Upper lobe of left lung (tissue), 6 donors: ENCODE measurements around the gene FAHD2A. TPM values are rescaled to one million over a fixed set of nuclear protein-coding genes. Genes with fewer than 3 reads are reported as not detected.
"Not testable (repeated sequence)": the region's sequence is repeated elsewhere in the genome, so short reads cannot be mapped to it uniquely, and the experiment has no call there.

Experiments used
- ATAC-seq, 2 donors: fragments of 200-7000 bp; cut with Tn5 transposase; one replicate each; pipeline ENCODE4 v1.9.1; 2022; ENCODE audit warnings: mild to moderate bottlenecking in 2 of 2, moderate library complexity in 2 of 2; ENCODE audit not compliant: low FRiP score in 2 of 2
- DNase-seq, 2 donors: peaks; one replicate each; pipeline ENCODE4 v3.0.0-alpha.2; 2019 to 2020
- H3K27ac ChIP-seq, 4 donors: fragments of 200-600 bp; sonication (generic); one replicate each; pipeline ENCODE4 v1.5.1; 2016 to 2019
- H3K27me3 ChIP-seq, 4 donors: fragments of 200-600 bp; sonication (generic); one replicate each; pipeline ENCODE4 v1.5.1; 2017 to 2019
- H3K36me3 ChIP-seq, 4 donors: fragments of 200-600 bp; sonication (generic); one replicate each; pipeline ENCODE4 v1.5.1; 2016 to 2019
- H3K4me1 ChIP-seq, 4 donors: fragments of 200-600 bp; sonication (generic); one replicate each; pipeline ENCODE4 v1.5.1; 2018 to 2019
- H3K4me3 ChIP-seq, 4 donors: fragments of 200-600 bp; sonication (generic); one replicate each; pipeline ENCODE4 v1.5.1; 2017 to 2019; ENCODE audit warnings: mild to moderate bottlenecking in 2 of 4, moderate library complexity in 1 of 4
- H3K9me3 ChIP-seq, 4 donors: fragments of 200-600 bp; sonication (generic); one replicate each; pipeline ENCODE4 v1.5.1; 2018 to 2019
- EP300 ChIP-seq, 4 donors: sonication (generic); formaldehyde crosslinking; IDR thresholded peaks; one replicate each; pipeline ENCODE4 v1.5.1; 2017; ENCODE audit warnings: antibody characterized with exemption in 4 of 4, control low read depth in 2 of 4
- POLR2A ChIP-seq, 4 donors: fragments of 450-650 bp; IDR thresholded peaks; one replicate each; pipeline ENCODE4 v1.5.1; 2016 to 2017; ENCODE audit warnings: antibody characterized with exemption in 4 of 4, mild to moderate bottlenecking in 2 of 4
- POLR2AphosphoS5 ChIP-seq, 2 donors: sonication (generic); formaldehyde crosslinking; IDR thresholded peaks; one replicate each; pipeline ENCODE4 v1.5.1; 2017; ENCODE audit warnings: antibody characterized with exemption in 2 of 2
- WGBS, 2 donors: methylation state at CpG; one replicate each; pipeline ENCODE4 v1.1.5; 2017 to 2018; 5-methylcytosine and 5-hydroxymethylcytosine counted together
- total RNA-seq, 6 donors: library from RNA; depleted of rRNA in 4 of 6; stranded (reverse); fragments of >200 nt in 4 of 6; gene quantifications; one replicate each; pipeline versions ENCODE4 v1.1.0 to v1.2.1, GENCODE V29; 2016 to 2021
- TF ChIP-seq, protein P1 (sequence below), 6 experiments: fragments of 450-650 bp in 4 of 6; fragments of 200-600 bp in 2 of 6; sonication (generic) in 2 of 6; IDR thresholded peaks; one replicate each; pipeline ENCODE4 v1.5.1; 2016 to 2019; ENCODE audit warnings: antibody characterized with exemption in 6 of 6
- donor health status: DM: no; HTN: no; CAD: no; lungs with moderate emphysema.
- donor health status: DM: no; HTN: yes; CAD: no; lungs with severe emphysema.

The FAHD2A gene
- total RNA-seq, 6 donors from 2014 or later = 18.9 to 23.3 (median 22.2) TPM

DNA sequence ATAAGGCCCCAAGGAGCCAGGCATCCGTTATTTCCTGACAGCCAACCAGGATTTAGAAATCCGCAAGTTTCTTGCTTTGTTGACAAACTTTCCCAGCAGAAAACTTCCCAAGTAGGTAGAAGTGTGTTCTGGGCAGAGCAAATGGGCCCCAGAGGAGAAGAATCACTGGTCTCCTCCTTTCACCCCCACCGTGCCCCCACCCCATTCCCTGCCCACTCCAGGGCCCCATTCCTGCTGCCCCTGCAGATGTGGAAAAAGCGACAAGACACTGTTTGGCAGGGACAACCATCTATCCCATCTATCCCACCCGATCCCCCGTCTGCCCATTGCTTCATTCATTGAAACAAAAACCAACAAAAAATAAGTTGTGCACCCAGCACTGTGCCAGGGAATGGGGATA is 10.2 kb upstream of the FAHD2A start:
- 75 to 86% methylated on average over 6 of the region's 6 CpGs for WGBS, 2 donors
- peaks cover 0 to 9% (median 4%) of the 10 kb centered on the region in 4 donors for H3K4me1 ChIP-seq
- ATAC-seq (no peak), DNase-seq (no peak)
- H3K9me3 ChIP-seq = no peaks in the 10 kb centered on the region
- no peaks in the 10 kb centered on the region for H3K27me3 ChIP-seq
- H3K4me3 ChIP-seq = no peak overlapping the region
- TF ChIP-seq POLR2A (IDR thresholded peaks at IDR 0.05) (no peak), POLR2AphosphoS5 (IDR thresholded peaks at IDR 0.05) (no peak), EP300 (IDR thresholded peaks at IDR 0.05) (no peak)
- TF ChIP-seq, protein P1, sequence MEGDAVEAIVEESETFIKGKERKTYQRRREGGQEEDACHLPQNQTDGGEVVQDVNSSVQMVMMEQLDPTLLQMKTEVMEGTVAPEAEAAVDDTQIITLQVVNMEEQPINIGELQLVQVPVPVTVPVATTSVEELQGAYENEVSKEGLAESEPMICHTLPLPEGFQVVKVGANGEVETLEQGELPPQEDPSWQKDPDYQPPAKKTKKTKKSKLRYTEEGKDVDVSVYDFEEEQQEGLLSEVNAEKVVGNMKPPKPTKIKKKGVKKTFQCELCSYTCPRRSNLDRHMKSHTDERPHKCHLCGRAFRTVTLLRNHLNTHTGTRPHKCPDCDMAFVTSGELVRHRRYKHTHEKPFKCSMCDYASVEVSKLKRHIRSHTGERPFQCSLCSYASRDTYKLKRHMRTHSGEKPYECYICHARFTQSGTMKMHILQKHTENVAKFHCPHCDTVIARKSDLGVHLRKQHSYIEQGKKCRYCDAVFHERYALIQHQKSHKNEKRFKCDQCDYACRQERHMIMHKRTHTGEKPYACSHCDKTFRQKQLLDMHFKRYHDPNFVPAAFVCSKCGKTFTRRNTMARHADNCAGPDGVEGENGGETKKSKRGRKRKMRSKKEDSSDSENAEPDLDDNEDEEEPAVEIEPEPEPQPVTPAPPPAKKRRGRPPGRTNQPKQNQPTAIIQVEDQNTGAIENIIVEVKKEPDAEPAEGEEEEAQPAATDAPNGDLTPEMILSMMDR (IDR thresholded peaks at IDR 0.05) = no peak
- H3K27ac ChIP-seq = no peak overlapping the region
- H3K36me3 ChIP-seq = no peaks in the 10 kb centered on the region

DNA sequence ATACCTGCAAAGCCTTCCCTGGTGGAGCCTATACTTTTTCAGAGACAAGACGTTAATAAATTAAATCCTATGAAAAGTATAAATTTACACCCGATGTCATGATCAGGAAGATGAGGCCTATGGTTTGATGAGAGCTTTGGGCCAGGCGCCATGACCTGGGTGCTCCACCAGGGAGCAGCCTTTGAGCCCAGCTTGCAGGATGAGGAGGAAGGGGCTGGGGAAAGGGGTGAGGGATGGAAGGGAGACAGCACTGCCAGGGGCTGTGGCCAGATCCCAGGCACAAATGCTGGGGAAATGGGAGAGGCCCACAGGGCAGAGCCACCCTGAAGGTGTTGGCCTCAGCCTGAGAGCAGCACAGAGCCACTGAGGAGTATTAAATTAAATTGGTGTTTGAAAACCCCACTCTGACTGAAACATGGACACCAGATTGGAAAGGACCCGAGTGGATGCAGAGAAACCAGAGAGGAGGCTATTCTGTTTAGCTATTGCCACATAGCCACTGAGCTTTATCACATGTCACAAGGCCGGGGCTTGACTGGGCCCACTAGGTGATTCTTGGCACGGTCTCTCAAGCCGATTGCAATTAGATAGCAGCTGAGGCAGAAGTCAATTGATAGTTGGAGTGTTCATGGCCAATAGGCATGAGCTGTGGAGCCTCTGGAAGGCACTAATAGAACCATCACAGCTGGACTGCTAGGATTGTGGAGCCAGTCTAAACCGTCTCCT is 9.6 kb upstream of the FAHD2A start:
- 82 to 91% methylated on average over 8 of the region's 8 CpGs for WGBS, 2 donors
- Histone ChIP-seq H3K4me3 (no peak overlapping the region), H3K27ac (no peak overlapping the region), H3K9me3 (no peaks in the 10 kb centered on the region), H3K4me1 (peaks cover 0 to 9% (median 4%) of the 10 kb centered on the region in 4 donors), H3K27me3 (no peaks in the 10 kb centered on the region), H3K36me3 (no peaks in the 10 kb centered on the region)
- TF ChIP-seq POLR2AphosphoS5 (IDR thresholded peaks at IDR 0.05) = no peak
- TF ChIP-seq POLR2A (IDR thresholded peaks at IDR 0.05) = no peak
- TF ChIP-seq, protein P1 (IDR thresholded peaks at IDR 0.05) = no peak
- TF ChIP-seq EP300 (IDR thresholded peaks at IDR 0.05) = no peak
- DNase-seq (no peak), ATAC-seq (no peak)

DNA sequence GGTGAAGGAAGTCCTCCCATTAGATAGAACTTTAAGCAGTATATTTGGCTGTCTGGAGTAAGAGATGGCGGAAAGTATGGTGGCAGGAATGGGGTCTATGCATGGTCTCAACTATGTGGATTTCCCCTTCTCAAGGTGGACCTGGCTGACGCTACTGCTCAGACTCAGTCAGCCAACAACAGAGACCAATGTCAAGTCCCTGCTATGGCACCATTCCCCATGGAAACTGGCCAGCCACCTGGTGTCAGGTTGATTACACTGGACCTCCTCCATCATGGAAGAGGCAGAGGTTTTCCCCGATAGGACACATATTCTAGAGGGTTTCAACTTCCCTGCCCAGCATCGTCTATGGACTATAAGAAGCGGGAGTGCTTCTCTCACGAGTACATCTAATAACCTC is 8.6 kb upstream of the FAHD2A start:
- no peaks in the 10 kb centered on the region for H3K36me3 ChIP-seq
- no peaks in the 10 kb centered on the region for H3K27me3 ChIP-seq
- TF ChIP-seq EP300 (IDR thresholded peaks at IDR 0.05) (no peak), POLR2AphosphoS5 (IDR thresholded peaks at IDR 0.05) (no peak), POLR2A (IDR thresholded peaks at IDR 0.05) (no peak)
- TF ChIP-seq, protein P1 (IDR thresholded peaks at IDR 0.05) = no peak
- H3K9me3 ChIP-seq = no peaks in the 10 kb centered on the region
- H3K4me3 ChIP-seq = no peak overlapping the region
- DNase-seq = no peak
- no peak overlapping the region for H3K27ac ChIP-seq
- no peak for ATAC-seq
- peaks cover 0 to 6% (median 3%) of the 10 kb centered on the region in 4 donors for H3K4me1 ChIP-seq
- 93% methylated on average over 6 of the region's 6 CpGs for WGBS, 2 donors

DNA sequence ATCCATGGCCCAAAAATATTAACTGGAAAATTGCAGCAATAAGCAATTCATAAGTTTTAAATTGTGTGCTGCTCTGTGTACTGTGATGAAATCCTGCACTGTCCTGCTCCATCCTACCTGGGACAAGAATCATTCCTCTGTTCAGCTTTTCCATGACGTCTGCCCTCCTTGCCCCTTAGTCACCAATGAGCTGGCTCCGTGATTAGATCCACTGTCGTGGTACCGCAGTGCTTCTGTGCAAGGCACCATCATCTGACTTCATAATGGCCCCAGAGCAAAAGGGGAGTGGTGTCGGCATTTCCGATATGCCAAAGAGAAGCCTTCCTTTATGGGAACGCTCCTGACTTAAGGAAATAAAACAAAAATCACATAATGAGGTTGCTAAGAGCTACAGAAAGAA is 3.4 kb upstream of the FAHD2A start:
- ATAC-seq (no peak), DNase-seq (no peak)
- Histone ChIP-seq H3K4me3 (no peak overlapping the region), H3K27ac (no peak overlapping the region), H3K36me3 (no peaks in the 10 kb centered on the region), H3K27me3 (no peaks in the 10 kb centered on the region), H3K4me1 (peaks cover 15 to 21% (median 17%) of the 10 kb centered on the region in 4 donors), H3K9me3 (no peaks in the 10 kb centered on the region)
- WGBS, 2 donors = 91 to 96% methylated on average over 7 of the region's 7 CpGs
- TF ChIP-seq, protein P1 (IDR thresholded peaks at IDR 0.05) = no peak
- TF ChIP-seq EP300 (IDR thresholded peaks at IDR 0.05) = no peak
- no peak for TF ChIP-seq POLR2AphosphoS5 (IDR thresholded peaks at IDR 0.05)
- TF ChIP-seq POLR2A (IDR thresholded peaks at IDR 0.05) = no peak

DNA sequence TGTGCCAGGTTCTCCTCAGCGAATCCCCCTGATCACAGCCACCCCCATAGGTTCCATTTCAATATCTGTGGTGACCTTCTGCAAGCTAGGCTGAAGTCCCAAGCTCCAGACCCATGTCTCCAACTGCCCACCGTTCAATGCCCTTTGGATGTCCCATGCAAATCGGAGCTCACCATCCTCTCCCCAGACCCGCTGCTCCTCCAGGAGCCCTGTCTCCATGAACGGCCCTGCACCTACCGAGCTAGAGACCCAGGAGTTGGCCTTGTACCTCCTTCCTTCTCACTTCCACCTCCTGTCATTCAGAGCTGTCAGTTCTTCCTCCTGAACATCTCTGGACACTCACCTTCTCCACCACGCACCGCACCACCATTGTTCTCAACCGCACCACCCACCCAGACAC is 1.0 kb upstream of the FAHD2A start:
- Histone ChIP-seq H3K4me3 (peak overlapping the region in 3 of 4 donors; percentile 70 to 96 (median 81)), H3K9me3 (no peaks in the 10 kb centered on the region)
- TF ChIP-seq, protein P1 (IDR thresholded peaks at IDR 0.05) = no peak
- TF ChIP-seq POLR2AphosphoS5 (IDR thresholded peaks at IDR 0.05) (no peak), POLR2A (IDR thresholded peaks at IDR 0.05) (no peak), EP300 (IDR thresholded peaks at IDR 0.05) (no peak)

DNA sequence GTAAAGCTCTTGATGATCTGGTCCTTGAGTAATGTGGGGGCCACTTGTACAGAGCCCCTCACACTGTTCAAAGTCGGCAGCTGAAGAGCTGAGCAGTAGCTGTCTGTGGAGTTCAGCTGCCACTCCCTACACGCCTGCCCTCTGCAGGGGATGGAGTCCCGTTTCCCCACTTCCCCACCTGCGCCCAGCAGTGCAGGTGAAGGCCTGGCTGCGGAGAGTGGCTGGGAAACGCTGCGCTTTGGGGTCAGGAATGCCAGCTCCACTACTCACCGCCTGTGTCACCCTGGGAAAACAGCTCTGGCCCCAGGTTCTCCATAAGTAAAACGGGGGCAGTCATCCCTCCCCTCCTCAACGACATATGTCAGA is 521 bp upstream of the FAHD2A start:
- ATAC-seq = peak; percentile 38 to 56
- Histone ChIP-seq H3K4me3 (peak overlapping the region; percentile 70 to 96 (median 83)), H3K4me1 (peaks cover 15 to 22% (median 17%) of the 10 kb centered on the region in 4 donors), H3K27ac (peak overlapping the region; percentile 83 to 93 (median 88))
- not testable (repeated sequence) for H3K9me3 ChIP-seq, H3K36me3 ChIP-seq, H3K27me3 ChIP-seq
- WGBS, 2 donors = 0 to 7% methylated on average over 1 to 10 of the region's 10 CpGs
- DNase-seq = peak; percentile 41 to 66

More for the DNA sequence above, 1.0 kb upstream of the FAHD2A start:
- DNase-seq (no peak), ATAC-seq (no peak)
- WGBS, 2 donors = 72 to 79% methylated on average over 9 of the region's 9 CpGs
- Histone ChIP-seq H3K27ac (no peak overlapping the region), H3K27me3 (no peaks in the 10 kb centered on the region), H3K4me1 (peaks cover 15 to 22% (median 17%) of the 10 kb centered on the region in 4 donors), H3K36me3 (no peaks in the 10 kb centered on the region)
